ENCODE measurements around the gene SCMH1.

DNA sequence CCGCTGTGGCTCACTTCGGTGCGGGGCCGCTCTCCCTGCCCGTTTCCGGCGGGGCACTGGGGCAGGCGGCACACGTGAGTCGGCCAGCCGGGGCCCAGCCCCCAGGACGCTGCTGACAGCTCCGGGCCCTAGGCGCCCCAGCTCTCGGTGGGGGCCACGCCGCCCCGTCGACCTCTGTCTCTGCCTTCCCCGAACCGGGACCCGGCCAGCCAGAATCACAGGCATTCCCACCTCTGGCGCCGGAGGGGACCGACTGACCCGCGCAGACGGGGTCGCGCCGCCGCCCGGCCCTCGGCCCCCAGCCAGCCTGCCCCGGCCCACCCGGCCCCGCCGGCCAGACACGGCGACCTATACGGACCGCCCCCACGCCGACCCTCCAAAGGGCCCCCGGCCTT is 755 bp downstream of the SCMH1 start:
- TF ChIP-seq CTCF (IDR thresholded peaks at IDR 0.05) = no peak
- TF ChIP-seq, protein P1, sequence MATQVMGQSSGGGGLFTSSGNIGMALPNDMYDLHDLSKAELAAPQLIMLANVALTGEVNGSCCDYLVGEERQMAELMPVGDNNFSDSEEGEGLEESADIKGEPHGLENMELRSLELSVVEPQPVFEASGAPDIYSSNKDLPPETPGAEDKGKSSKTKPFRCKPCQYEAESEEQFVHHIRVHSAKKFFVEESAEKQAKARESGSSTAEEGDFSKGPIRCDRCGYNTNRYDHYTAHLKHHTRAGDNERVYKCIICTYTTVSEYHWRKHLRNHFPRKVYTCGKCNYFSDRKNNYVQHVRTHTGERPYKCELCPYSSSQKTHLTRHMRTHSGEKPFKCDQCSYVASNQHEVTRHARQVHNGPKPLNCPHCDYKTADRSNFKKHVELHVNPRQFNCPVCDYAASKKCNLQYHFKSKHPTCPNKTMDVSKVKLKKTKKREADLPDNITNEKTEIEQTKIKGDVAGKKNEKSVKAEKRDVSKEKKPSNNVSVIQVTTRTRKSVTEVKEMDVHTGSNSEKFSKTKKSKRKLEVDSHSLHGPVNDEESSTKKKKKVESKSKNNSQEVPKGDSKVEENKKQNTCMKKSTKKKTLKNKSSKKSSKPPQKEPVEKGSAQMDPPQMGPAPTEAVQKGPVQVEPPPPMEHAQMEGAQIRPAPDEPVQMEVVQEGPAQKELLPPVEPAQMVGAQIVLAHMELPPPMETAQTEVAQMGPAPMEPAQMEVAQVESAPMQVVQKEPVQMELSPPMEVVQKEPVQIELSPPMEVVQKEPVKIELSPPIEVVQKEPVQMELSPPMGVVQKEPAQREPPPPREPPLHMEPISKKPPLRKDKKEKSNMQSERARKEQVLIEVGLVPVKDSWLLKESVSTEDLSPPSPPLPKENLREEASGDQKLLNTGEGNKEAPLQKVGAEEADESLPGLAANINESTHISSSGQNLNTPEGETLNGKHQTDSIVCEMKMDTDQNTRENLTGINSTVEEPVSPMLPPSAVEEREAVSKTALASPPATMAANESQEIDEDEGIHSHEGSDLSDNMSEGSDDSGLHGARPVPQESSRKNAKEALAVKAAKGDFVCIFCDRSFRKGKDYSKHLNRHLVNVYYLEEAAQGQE (IDR thresholded peaks at IDR 0.05; ENCODE audit: insufficient read depth in 1 of 2, low read depth in 2 of 2, low read length in 1 of 2) = no peak
- TF ChIP-seq SIN3A (IDR thresholded peaks at IDR 0.05; ENCODE audit: borderline replicate concordance, insufficient read depth, low read depth, low read length) = 0 out of 2 replicates have a peak, but pooled peaks have one; percentile 58
- TF ChIP-seq TCF7L2 (IDR thresholded peaks at IDR 0.05; ENCODE audit: low read depth, low read length) = no peak

All from Panc1 (cell line).